Hindlimb muscle (tissue), 1 donor: ENCODE data around the gene NR6A1. TPM values are rescaled to one million over a fixed set of nuclear protein-coding genes. Genes with fewer than 3 reads are reported as not detected.

ENCODE experiments used
- DNase-seq: peaks from one replicate; pipeline ENCODE4 v3.0.0-alpha.2; 2013
- polyA plus RNA-seq: library from polyadenylated mRNA; unstranded; fragments of 120-200 nt; gene quantifications from one replicate; pipeline ENCODE4 v1.2.1, GENCODE V29; 2013; ENCODE audit not compliant: insufficient read length

Gene NR6A1
- polyA plus RNA-seq, 1 donor: 0.68 TPM

GRCh38 chr9:124562328-124562727 is 208.8 kb downstream of the NR6A1 start:
- no peak for DNase-seq

GRCh38 chr9:124559871-124560270 is 211.2 kb downstream of the NR6A1 start:
- no peak for DNase-seq

- DNase-seq: no peak
Measured at GRCh38 chr9:124558777-124559470, 212.2 kb downstream of the NR6A1 start.

GRCh38 chr9:124557895-124558294 is 213.2 kb downstream of the NR6A1 start:
- DNase-seq: no peak

- no peak for DNase-seq
Measured at GRCh38 chr9:124555043-124555442, 216.1 kb downstream of the NR6A1 start.

GRCh38 chr9:124553738-124554137 is 217.4 kb downstream of the NR6A1 start:
- no peak for DNase-seq

GRCh38 chr9:124552273-124552605 is 218.9 kb downstream of the NR6A1 start:
- DNase-seq: no peak

GRCh38 chr9:124551472-124552272 is 219.4 kb downstream of the NR6A1 start:
- DNase-seq: peak; percentile 26

- DNase-seq: no peak
Measured at GRCh38 chr9:124550072-124550471, 221.0 kb downstream of the NR6A1 start.

- DNase-seq: no peak
Measured at GRCh38 chr9:124549016-124549415, 222.1 kb downstream of the NR6A1 start.

- no peak for DNase-seq
Measured at GRCh38 chr9:124544535-124544934, 226.6 kb downstream of the NR6A1 start.

- DNase-seq: no peak
Measured at GRCh38 chr9:124541824-124542223, 229.3 kb downstream of the NR6A1 start.

- no peak for DNase-seq
Measured at GRCh38 chr9:124537926-124538325, 233.2 kb downstream of the NR6A1 start.

- DNase-seq: no peak
Measured at GRCh38 chr9:124535846-124536245, 235.3 kb downstream of the NR6A1 start.

- DNase-seq: no peak
Measured at GRCh38 chr9:124532897-124533296, 238.2 kb downstream of the NR6A1 start.

- DNase-seq: no peak
Measured at GRCh38 chr9:124531115-124531514, 240.0 kb downstream of the NR6A1 start.

GRCh38 chr9:124530246-124530645 is 240.9 kb downstream of the NR6A1 start:
- no peak for DNase-seq

- no peak for DNase-seq
Measured at GRCh38 chr9:124527781-124528180, 243.3 kb downstream of the NR6A1 start.

GRCh38 chr9:124526174-124526573 is 244.9 kb downstream of the NR6A1 start:
- DNase-seq: no peak

- DNase-seq: no peak
Measured at GRCh38 chr9:124522121-124523098, 248.7 kb downstream of the NR6A1 start.

- no peak for DNase-seq
Measured at GRCh38 chr9:124521142-124521541, 250.0 kb downstream of the NR6A1 start.

GRCh38 chr9:124520206-124520596 is 250.9 kb downstream of the NR6A1 start:
- DNase-seq: no peak

GRCh38 chr9:124518116-124518515 is 253.0 kb downstream of the NR6A1 start:
- no peak for DNase-seq
